Measurements from ENCODE around the gene FAM161A. TPM values are rescaled to one million over a fixed set of nuclear protein-coding genes. Genes with fewer than 3 reads are reported as not detected.

The FAM161A gene
- total RNA-seq, 1 experiment from 2014 or later: 2.5 TPM

DNA sequence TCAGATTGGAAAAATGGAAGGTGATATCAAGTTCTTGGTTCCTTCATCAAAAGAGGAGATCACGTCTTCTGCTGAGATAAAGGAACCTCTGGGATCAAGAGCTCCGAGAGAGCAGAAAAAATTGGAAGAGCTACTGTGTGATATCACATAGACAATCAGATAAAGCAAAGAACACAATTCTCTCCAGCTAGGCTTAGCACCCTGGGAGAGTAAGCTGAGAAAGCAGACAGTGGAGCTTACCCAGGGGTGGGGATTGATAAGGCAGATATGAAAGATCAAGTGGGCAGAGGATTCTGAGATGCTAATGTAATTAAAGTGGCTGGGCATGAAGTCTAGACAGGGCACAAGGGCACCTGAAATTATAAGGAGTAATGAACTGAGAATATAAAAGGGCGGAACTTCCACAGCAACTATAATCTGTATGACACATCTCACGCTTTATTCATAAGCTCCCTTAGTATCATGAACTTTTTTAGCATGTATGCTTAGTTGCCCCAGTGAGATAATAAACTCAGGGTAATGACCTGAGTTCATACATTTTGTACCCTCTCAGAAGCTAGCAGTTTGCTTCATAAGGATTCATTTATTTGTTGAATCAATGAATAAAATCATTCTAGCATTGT lies 65.8 kb downstream of the FAM161A start:
- DNase-seq (ENCODE audit: low read depth in 1 of 2, low spot score in 2 of 2): no peak

DNA sequence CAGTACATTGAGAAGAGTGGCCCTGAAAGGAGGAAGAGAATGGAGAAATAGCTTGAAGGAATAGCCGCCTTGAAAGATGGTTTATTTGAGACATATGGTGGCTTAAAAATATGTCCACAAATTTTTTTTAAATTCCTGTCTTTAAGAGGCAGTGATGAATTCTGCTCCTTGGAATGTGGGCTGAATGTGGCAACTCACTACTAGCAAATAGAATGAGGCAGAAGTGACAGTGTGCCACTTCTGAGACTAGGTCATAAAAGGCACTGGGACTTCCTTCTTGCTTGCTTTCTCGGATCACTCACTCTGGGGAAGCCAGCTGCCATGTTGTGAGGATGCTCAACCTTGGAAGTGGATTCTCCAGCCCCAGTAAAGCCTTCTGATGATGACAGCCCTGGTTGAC lies 67.0 kb downstream of the FAM161A start:
- no peaks in the 10 kb centered on the region for H3K36me3 ChIP-seq
- DNase-seq (ENCODE audit: low read depth in 1 of 2, low spot score in 2 of 2): no peak
- no peaks in the 10 kb centered on the region; the same call in 1 of the 2 replicates for H3K27me3 ChIP-seq (replicated peaks)
- no peak overlapping the region for H3K27ac ChIP-seq
- H3K4me3 ChIP-seq: no peak overlapping the region
- no peaks in the 10 kb centered on the region for H3K9me3 ChIP-seq (replicated peaks)
- H3K4me1 ChIP-seq (replicated peaks): no peaks in the 10 kb centered on the region

More for the DNA sequence above, 65.8 kb downstream of the FAM161A start:
- Histone ChIP-seq H3K4me3 (no peak overlapping the region), H3K4me1 (replicated peaks) (no peaks in the 10 kb centered on the region), H3K9me3 (replicated peaks) (no peaks in the 10 kb centered on the region), H3K27ac (no peak overlapping the region), H3K36me3 (no peaks in the 10 kb centered on the region), H3K27me3 (replicated peaks) (no peaks in the 10 kb centered on the region; the same call in 1 of the 2 replicates)

DNA sequence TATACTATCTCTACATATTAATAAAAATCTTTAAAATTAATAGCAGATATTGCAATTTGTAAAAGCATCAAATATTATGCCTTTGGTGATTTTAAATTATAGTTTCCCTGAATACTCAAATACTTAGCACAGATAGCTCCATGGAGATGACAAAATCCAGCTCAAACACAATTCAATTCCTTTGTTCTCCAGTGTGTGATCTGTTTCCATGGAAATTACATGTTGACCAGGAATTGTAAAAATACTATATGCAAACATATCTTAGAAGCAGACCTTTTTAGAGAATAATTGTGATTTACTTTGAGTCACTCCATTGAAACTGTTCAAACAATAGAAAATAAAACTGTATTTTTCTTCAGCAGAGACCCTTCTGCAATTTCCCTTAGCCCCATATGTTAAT lies 68.3 kb downstream of the FAM161A start:
- H3K27me3 ChIP-seq (replicated peaks): no peaks in the 10 kb centered on the region; the same call in 1 of the 2 replicates
- DNase-seq (ENCODE audit: low read depth in 1 of 2, low spot score in 2 of 2): no peak
- no peak overlapping the region for H3K27ac ChIP-seq
- H3K4me3 ChIP-seq: no peak overlapping the region
- H3K9me3 ChIP-seq (replicated peaks): no peaks in the 10 kb centered on the region
- no peaks in the 10 kb centered on the region for H3K4me1 ChIP-seq (replicated peaks)
- H3K36me3 ChIP-seq: no peaks in the 10 kb centered on the region

DNA sequence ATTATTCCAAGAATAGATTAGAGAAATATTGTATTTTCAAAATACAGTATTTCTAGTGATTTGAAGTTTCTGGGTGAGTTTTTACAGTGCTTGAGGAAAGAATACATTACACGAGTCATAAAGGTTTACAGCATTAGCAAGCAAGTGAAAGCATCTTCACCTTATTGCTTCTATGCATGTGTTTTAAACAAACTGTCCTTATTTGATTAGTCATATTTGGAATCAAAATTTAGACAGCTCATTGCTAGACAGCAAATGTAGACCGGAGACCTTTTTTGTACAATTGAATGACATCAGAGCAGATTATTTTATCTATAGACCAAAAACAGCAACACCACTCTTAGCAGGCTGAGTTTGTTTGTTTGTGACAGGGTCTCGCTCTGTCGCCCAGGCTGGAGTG lies 69.2 kb downstream of the FAM161A start:
- Histone ChIP-seq H3K4me1 (replicated peaks) (no peaks in the 10 kb centered on the region), H3K27me3 (replicated peaks) (no peaks in the 10 kb centered on the region), H3K36me3 (no peaks in the 10 kb centered on the region), H3K4me3 (no peak overlapping the region), H3K27ac (no peak overlapping the region), H3K9me3 (replicated peaks) (no peaks in the 10 kb centered on the region)
- DNase-seq (ENCODE audit: low read depth in 1 of 2, low spot score in 2 of 2): no peak

DNA sequence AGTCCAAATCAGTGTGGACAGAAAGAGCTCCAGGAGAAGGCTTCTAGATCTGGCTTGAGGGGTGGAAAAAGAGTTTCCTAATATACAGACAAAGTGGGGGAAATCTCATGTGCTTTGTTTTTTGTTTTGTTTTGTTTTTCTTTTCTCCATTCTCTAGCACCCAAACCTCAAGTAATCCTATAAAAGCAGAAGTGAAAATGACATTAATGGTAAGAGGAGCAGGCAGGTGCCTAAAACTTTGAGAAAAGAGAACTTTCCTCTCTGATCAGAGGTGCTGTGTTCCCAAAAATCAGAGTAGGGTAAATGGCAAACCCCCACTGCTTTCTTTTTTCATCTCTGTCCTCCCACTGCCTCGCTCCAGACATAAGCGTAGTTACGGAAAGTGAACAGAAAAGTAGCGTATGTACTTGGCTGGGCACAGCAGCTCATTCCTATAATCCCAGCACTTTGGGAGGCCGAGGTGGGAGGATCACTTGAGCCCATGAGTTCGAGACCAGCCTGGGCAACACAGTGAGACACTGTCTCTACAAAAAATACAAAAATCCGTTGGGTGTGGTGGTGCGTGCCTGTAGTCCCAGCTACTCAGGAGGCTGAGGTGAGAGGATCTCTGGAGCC lies 77.8 kb downstream of the FAM161A start:
- no peak overlapping the region for H3K27ac ChIP-seq
- H3K9me3 ChIP-seq (replicated peaks): no peaks in the 10 kb centered on the region
- DNase-seq (ENCODE audit: low read depth in 1 of 2, low spot score in 2 of 2): no peak
- H3K36me3 ChIP-seq: no peaks in the 10 kb centered on the region
- no peaks in the 10 kb centered on the region for H3K4me1 ChIP-seq (replicated peaks)
- no peak overlapping the region for H3K4me3 ChIP-seq
- 0 out of 2 replicates have a peak, but pooled peaks cover 4% of the 10 kb centered on the region for H3K27me3 ChIP-seq (replicated peaks)

Other genes with a start within 250 kb of the FAM161A start
- 247 and 253 TPM in 2 replicates for gene CCT4, start 34.6 kb upstream of the FAM161A start, total RNA-seq (2014; rRNA removed; shearing (Covaris generic))
- gene COMMD1, start 51.6 kb upstream of the FAM161A start, total RNA-seq (2014; rRNA removed; shearing (Covaris generic)): 62.2 and 76.8 TPM in 2 replicates

Measured in SJSA1 (cell line).